ENCODE measurements around the gene ITIH5.

ITIH5 gene

GRCh38 chr10:7596356-7596755 is 70.4 kb downstream of the ITIH5 start:
- H3K4me3 Mint-ChIP-seq, result no peak overlapping the region
- H3K27me3 Mint-ChIP-seq, result peaks cover 1% of the 10 kb centered on the region
- H3K4me1 Mint-ChIP-seq (ENCODE audit: low read depth), result no peaks in the 10 kb centered on the region
- no peak overlapping the region for H3K27ac Mint-ChIP-seq
- peaks cover under 1% of the 10 kb centered on the region for H3K9me3 Mint-ChIP-seq
- intact Hi-C loops (cut with micrococcal nuclease), result no loop called here
- no peaks in the 10 kb centered on the region for H3K36me3 Mint-ChIP-seq (ENCODE audit: low read depth)

GRCh38 chr10:7593905-7594304 is 72.9 kb downstream of the ITIH5 start:
- H3K4me3 Mint-ChIP-seq, result no peak overlapping the region
- intact Hi-C loops (cut with micrococcal nuclease), result no loop called here
- no peak overlapping the region for H3K27ac Mint-ChIP-seq

GRCh38 chr10:7593063-7593462 is 73.7 kb downstream of the ITIH5 start:
- intact Hi-C loops (cut with micrococcal nuclease), result no loop called here
- no peak overlapping the region for H3K4me3 Mint-ChIP-seq
- peaks cover 1% of the 10 kb centered on the region for H3K27me3 Mint-ChIP-seq
- no peaks in the 10 kb centered on the region for H3K36me3 Mint-ChIP-seq (ENCODE audit: low read depth)
- no peak overlapping the region for H3K27ac Mint-ChIP-seq
- no peaks in the 10 kb centered on the region for H3K4me1 Mint-ChIP-seq (ENCODE audit: low read depth)
- no peaks in the 10 kb centered on the region for H3K9me3 Mint-ChIP-seq

More at GRCh38 chr10:7593905-7594304, 72.9 kb downstream of the ITIH5 start:
- H3K4me1 Mint-ChIP-seq (ENCODE audit: low read depth), result no peaks in the 10 kb centered on the region
- H3K9me3 Mint-ChIP-seq, result no peaks in the 10 kb centered on the region
- peaks cover 1% of the 10 kb centered on the region for H3K27me3 Mint-ChIP-seq
- H3K36me3 Mint-ChIP-seq (ENCODE audit: low read depth), result no peaks in the 10 kb centered on the region

- intact Hi-C loops (cut with micrococcal nuclease), result no loop called here
- Mint-ChIP-seq H3K27ac (no peak overlapping the region), H3K36me3 (ENCODE audit: low read depth) (no peaks in the 10 kb centered on the region), H3K27me3 (peaks cover 3% of the 10 kb centered on the region), H3K9me3 (no peaks in the 10 kb centered on the region), H3K4me1 (ENCODE audit: low read depth) (no peaks in the 10 kb centered on the region), H3K4me3 (no peak overlapping the region)
Measured at GRCh38 chr10:7592627-7593026, 74.1 kb downstream of the ITIH5 start.

- Mint-ChIP-seq H3K4me3 (no peak overlapping the region), H3K9me3 (no peaks in the 10 kb centered on the region), H3K27me3 (peaks cover 2% of the 10 kb centered on the region), H3K36me3 (ENCODE audit: low read depth) (no peaks in the 10 kb centered on the region), H3K4me1 (ENCODE audit: low read depth) (no peaks in the 10 kb centered on the region), H3K27ac (no peak overlapping the region)
- intact Hi-C loops (cut with micrococcal nuclease), result no loop called here
Measured at GRCh38 chr10:7590271-7590670, 76.5 kb downstream of the ITIH5 start.

- peaks cover 2% of the 10 kb centered on the region for H3K27me3 Mint-ChIP-seq
- H3K9me3 Mint-ChIP-seq, result no peaks in the 10 kb centered on the region
- H3K36me3 Mint-ChIP-seq (ENCODE audit: low read depth), result no peaks in the 10 kb centered on the region
- no peak overlapping the region for H3K27ac Mint-ChIP-seq
- intact Hi-C loops (cut with micrococcal nuclease), result no loop called here
- H3K4me1 Mint-ChIP-seq (ENCODE audit: low read depth), result no peaks in the 10 kb centered on the region
- no peak overlapping the region for H3K4me3 Mint-ChIP-seq
Measured at GRCh38 chr10:7589748-7590147, 77.0 kb downstream of the ITIH5 start.

GRCh38 chr10:7587865-7588188 is 78.9 kb downstream of the ITIH5 start:
- no peaks in the 10 kb centered on the region for H3K36me3 Mint-ChIP-seq (ENCODE audit: low read depth)
- no peaks in the 10 kb centered on the region for H3K9me3 Mint-ChIP-seq
- intact Hi-C loops (cut with micrococcal nuclease), result no loop called here
- H3K27me3 Mint-ChIP-seq, result peaks cover 2% of the 10 kb centered on the region
- H3K4me1 Mint-ChIP-seq (ENCODE audit: low read depth), result no peaks in the 10 kb centered on the region
- H3K27ac Mint-ChIP-seq, result no peak overlapping the region
- H3K4me3 Mint-ChIP-seq, result no peak overlapping the region

- intact Hi-C loops (cut with micrococcal nuclease), result no loop called here
- Mint-ChIP-seq H3K36me3 (ENCODE audit: low read depth) (no peaks in the 10 kb centered on the region), H3K4me1 (ENCODE audit: low read depth) (no peaks in the 10 kb centered on the region), H3K27me3 (peaks cover 2% of the 10 kb centered on the region), H3K9me3 (no peaks in the 10 kb centered on the region), H3K27ac (no peak overlapping the region), H3K4me3 (no peak overlapping the region)
Measured at GRCh38 chr10:7587168-7587864, 79.5 kb downstream of the ITIH5 start.

GRCh38 chr10:7585228-7585627 is 81.5 kb downstream of the ITIH5 start:
- H3K4me3 Mint-ChIP-seq, result no peak overlapping the region
- H3K27ac Mint-ChIP-seq, result no peak overlapping the region
- peaks cover 2% of the 10 kb centered on the region for H3K27me3 Mint-ChIP-seq
- H3K4me1 Mint-ChIP-seq (ENCODE audit: low read depth), result no peaks in the 10 kb centered on the region
- H3K36me3 Mint-ChIP-seq (ENCODE audit: low read depth), result no peaks in the 10 kb centered on the region
- H3K9me3 Mint-ChIP-seq, result no peaks in the 10 kb centered on the region
- intact Hi-C loops (cut with micrococcal nuclease), result no loop called here

GRCh38 chr10:7583626-7584025 is 83.1 kb downstream of the ITIH5 start:
- H3K36me3 Mint-ChIP-seq (ENCODE audit: low read depth), result no peaks in the 10 kb centered on the region
- H3K9me3 Mint-ChIP-seq, result no peaks in the 10 kb centered on the region
- intact Hi-C loops (cut with micrococcal nuclease), result no loop called here
- H3K27me3 Mint-ChIP-seq, result peaks cover 2% of the 10 kb centered on the region
- H3K27ac Mint-ChIP-seq, result no peak overlapping the region
- no peaks in the 10 kb centered on the region for H3K4me1 Mint-ChIP-seq (ENCODE audit: low read depth)
- no peak overlapping the region for H3K4me3 Mint-ChIP-seq

GRCh38 chr10:7580520-7580919 is 86.2 kb downstream of the ITIH5 start:
- intact Hi-C loops (cut with micrococcal nuclease), result no loop called here
- Mint-ChIP-seq H3K4me1 (ENCODE audit: low read depth) (no peaks in the 10 kb centered on the region), H3K4me3 (no peak overlapping the region), H3K27me3 (no peaks in the 10 kb centered on the region), H3K36me3 (ENCODE audit: low read depth) (no peaks in the 10 kb centered on the region), H3K9me3 (no peaks in the 10 kb centered on the region), H3K27ac (no peak overlapping the region)

- Mint-ChIP-seq H3K9me3 (no peaks in the 10 kb centered on the region), H3K4me1 (ENCODE audit: low read depth) (no peaks in the 10 kb centered on the region), H3K4me3 (no peak overlapping the region), H3K27ac (no peak overlapping the region), H3K27me3 (no peaks in the 10 kb centered on the region), H3K36me3 (ENCODE audit: low read depth) (no peaks in the 10 kb centered on the region)
- intact Hi-C loops (cut with micrococcal nuclease), result no loop called here
Measured at GRCh38 chr10:7579681-7580080, 87.1 kb downstream of the ITIH5 start.

GRCh38 chr10:7577579-7577978 is 89.2 kb downstream of the ITIH5 start:
- Mint-ChIP-seq H3K27ac (no peak overlapping the region), H3K4me1 (ENCODE audit: low read depth) (no peaks in the 10 kb centered on the region), H3K27me3 (no peaks in the 10 kb centered on the region), H3K4me3 (no peak overlapping the region), H3K9me3 (no peaks in the 10 kb centered on the region), H3K36me3 (ENCODE audit: low read depth) (no peaks in the 10 kb centered on the region)
- intact Hi-C loops (cut with micrococcal nuclease), result no loop called here

GRCh38 chr10:7577176-7577575 is 89.6 kb downstream of the ITIH5 start:
- Mint-ChIP-seq H3K9me3 (no peaks in the 10 kb centered on the region), H3K27me3 (no peaks in the 10 kb centered on the region), H3K4me1 (ENCODE audit: low read depth) (no peaks in the 10 kb centered on the region)

GRCh38 chr10:7576340-7576739 is 90.4 kb downstream of the ITIH5 start:
- no peak overlapping the region for H3K4me3 Mint-ChIP-seq
- H3K4me1 Mint-ChIP-seq (ENCODE audit: low read depth), result no peaks in the 10 kb centered on the region
- H3K27me3 Mint-ChIP-seq, result no peaks in the 10 kb centered on the region
- H3K27ac Mint-ChIP-seq, result no peak overlapping the region
- intact Hi-C loops (cut with micrococcal nuclease), result no loop called here
- no peaks in the 10 kb centered on the region for H3K36me3 Mint-ChIP-seq (ENCODE audit: low read depth)
- no peaks in the 10 kb centered on the region for H3K9me3 Mint-ChIP-seq

More at GRCh38 chr10:7577176-7577575, 89.6 kb downstream of the ITIH5 start:
- H3K36me3 Mint-ChIP-seq (ENCODE audit: low read depth), result no peaks in the 10 kb centered on the region
- no peak overlapping the region for H3K27ac Mint-ChIP-seq
- intact Hi-C loops (cut with micrococcal nuclease), result no loop called here
- no peak overlapping the region for H3K4me3 Mint-ChIP-seq

Data from dendritic cell treated with granulocyte-macrophage colony-stimulating factor and Interleukin-4, amounts not matched to agents 40 ng/mL and 50 ng/mL, for 4 days (primary cell).